T-helper 17 cell (primary cell): ENCODE measurements around the gene SLC7A9. TPM values are rescaled to one million over a fixed set of nuclear protein-coding genes. Genes with fewer than 3 reads are reported as not detected.
"Not testable (repeated sequence)": the region's sequence is repeated elsewhere in the genome, so short reads cannot be mapped to it uniquely, and the experiment has no call there.

Experiments
- ATAC-seq: fragments of 150-1000 bp; cut with Tn5 transposase; 2 replicates; pipeline ENCODE4 v1.10.0; 2021; ENCODE audit warnings: mild to moderate bottlenecking, moderate library complexity
- DNase-seq, 3 donors: peaks; one replicate each; pipeline versions ENCODE4 v3.0.0 to v3.0.0-alpha.2; 2020 to 2021
- H3K9me3 ChIP-seq: one replicate; pipeline ENCODE4 v1.7.0; 2013; ENCODE audit warnings: low read length, mild to moderate bottlenecking; ENCODE audit not compliant: control insufficient read depth, poor library complexity, severe bottlenecking
- H3K27ac Mint-ChIP-seq: one replicate; pipeline ENCODE4 v1.8.0; 2022; ENCODE audit warnings: mild to moderate bottlenecking, moderate library complexity, mixed read lengths
- H3K27me3 Mint-ChIP-seq: one replicate; pipeline ENCODE4 v1.8.0; 2022; ENCODE audit warnings: mixed read lengths
- H3K36me3 Mint-ChIP-seq: one replicate; pipeline ENCODE4 v1.8.0; 2022; ENCODE audit warnings: low read depth, mixed read lengths
- H3K4me1 Mint-ChIP-seq: one replicate; pipeline ENCODE4 v1.8.0; 2022; ENCODE audit warnings: mild to moderate bottlenecking, mixed read lengths
- H3K4me3 Mint-ChIP-seq: one replicate; pipeline ENCODE4 v1.8.0; 2022; ENCODE audit warnings: mild to moderate bottlenecking, moderate library complexity, mixed read lengths
- total RNA-seq, 4 donors: library from RNA in 2 of 4; stranded (reverse) in 2 of 4; gene quantifications; one replicate each; pipeline ENCODE4 v1.2.3 and lab custom pipeline; 2022 to 2026

Gene SLC7A9
- total RNA-seq, 2 donors from 2014 or later = 0.30 TPM; not detected in 1

DNA sequence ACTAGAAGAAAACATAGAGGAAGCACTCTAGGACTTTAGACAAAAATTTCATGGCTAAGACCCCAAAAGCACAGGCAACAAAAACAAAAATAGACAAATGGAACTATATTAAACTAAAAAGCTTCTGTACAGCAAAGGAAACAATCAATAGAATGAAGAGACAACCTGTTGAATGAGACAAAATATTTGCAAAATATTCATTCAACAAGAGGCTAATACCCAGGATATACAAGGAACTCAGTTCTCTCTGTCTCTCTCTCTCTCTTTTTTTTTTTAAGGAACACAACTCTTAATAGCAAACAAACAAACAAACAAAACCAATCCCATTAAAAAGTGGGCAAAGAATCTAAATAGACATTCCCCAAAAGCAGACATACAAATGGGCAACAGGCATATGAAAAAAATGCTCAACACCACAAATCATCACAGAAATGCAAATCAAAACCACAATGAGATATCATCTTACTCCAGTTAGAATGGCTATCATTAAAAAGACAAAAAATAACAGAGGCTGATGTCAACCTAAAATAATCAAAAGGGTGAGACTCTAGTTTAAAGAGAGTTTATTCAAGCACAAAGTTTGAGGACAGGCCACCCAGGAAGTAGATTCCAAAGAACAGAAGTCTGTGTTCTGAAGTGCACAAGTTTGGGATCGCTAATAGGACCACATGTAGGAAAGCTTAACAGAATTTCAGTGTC, 27.1 kb upstream of the SLC7A9 start:
- Mint-ChIP-seq H3K4me1 (no peaks in the 10 kb centered on the region), H3K27me3 (no peaks in the 10 kb centered on the region), H3K27ac (no peak overlapping the region), H3K36me3 (peaks cover 4% of the 10 kb centered on the region), H3K4me3 (no peak overlapping the region)
- DNase-seq (no peak), ATAC-seq (no peak)
- peaks cover 9% of the 10 kb centered on the region for H3K9me3 ChIP-seq

GRCh38 chr19:32895384-32895783, 25.8 kb upstream of the SLC7A9 start:
- DNase-seq (no peak), ATAC-seq (no peak)
- Mint-ChIP-seq H3K4me3 (no peak overlapping the region), H3K36me3 (peaks cover 4% of the 10 kb centered on the region), H3K27me3 (no peaks in the 10 kb centered on the region), H3K27ac (no peak overlapping the region), H3K4me1 (no peaks in the 10 kb centered on the region)
- peaks cover 9% of the 10 kb centered on the region for H3K9me3 ChIP-seq

DNA sequence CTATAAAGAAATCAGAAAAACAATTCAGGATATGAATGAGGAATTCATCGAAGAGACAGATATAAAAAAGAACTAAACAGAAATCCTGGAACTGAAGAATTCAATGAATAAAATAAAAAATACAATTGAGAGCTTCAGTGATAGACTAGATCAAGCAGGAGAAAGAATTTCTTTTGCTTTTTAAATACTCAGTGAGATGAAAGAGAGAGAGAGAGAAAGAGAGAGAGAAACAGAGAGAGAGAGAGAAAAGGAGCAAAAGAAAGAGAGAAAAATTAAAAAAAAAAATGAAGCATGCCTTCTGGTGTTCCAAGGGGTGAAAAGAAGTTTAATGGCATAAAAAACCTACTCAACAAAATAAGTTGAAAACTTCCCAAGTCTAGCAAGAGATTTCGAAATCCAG, 22.0 kb upstream of the SLC7A9 start:
- Mint-ChIP-seq H3K36me3 (peaks cover 4% of the 10 kb centered on the region), H3K27ac (no peak overlapping the region), H3K4me1 (no peaks in the 10 kb centered on the region), H3K4me3 (no peak overlapping the region), H3K27me3 (no peaks in the 10 kb centered on the region)
- ATAC-seq = no peak
- peaks cover 9% of the 10 kb centered on the region for H3K9me3 ChIP-seq
- DNase-seq = no peak

DNA sequence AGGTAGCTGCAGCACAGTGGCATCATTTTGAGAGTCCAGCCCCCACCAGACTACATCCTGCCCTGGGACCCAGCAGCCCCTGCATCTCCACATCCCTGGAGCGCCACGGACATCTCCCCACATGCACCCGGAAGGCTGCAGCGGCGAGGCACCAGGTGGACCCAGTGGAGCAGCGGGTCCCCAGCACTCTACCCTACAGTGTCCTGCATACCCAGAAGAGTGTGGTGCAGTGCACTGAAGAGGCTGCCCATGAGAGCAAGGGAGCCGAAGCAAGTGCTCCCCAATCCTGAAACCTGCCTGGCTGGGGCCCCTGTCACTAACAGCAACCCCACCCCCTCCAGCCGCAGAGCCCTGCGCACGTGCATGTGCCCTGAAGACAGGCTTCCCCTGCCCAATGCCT, 21.3 kb upstream of the SLC7A9 start:
- no peak for DNase-seq
- Mint-ChIP-seq H3K27me3 (no peaks in the 10 kb centered on the region), H3K4me3 (no peak overlapping the region), H3K4me1 (peaks cover under 1% of the 10 kb centered on the region), H3K36me3 (peaks cover 4% of the 10 kb centered on the region), H3K27ac (no peak overlapping the region)
- ATAC-seq = no peak
- H3K9me3 ChIP-seq = peaks cover 9% of the 10 kb centered on the region

- peaks cover 4% of the 10 kb centered on the region for H3K36me3 Mint-ChIP-seq
Measured at GRCh38 chr19:32890326-32890725, 20.8 kb upstream of the SLC7A9 start.

DNA sequence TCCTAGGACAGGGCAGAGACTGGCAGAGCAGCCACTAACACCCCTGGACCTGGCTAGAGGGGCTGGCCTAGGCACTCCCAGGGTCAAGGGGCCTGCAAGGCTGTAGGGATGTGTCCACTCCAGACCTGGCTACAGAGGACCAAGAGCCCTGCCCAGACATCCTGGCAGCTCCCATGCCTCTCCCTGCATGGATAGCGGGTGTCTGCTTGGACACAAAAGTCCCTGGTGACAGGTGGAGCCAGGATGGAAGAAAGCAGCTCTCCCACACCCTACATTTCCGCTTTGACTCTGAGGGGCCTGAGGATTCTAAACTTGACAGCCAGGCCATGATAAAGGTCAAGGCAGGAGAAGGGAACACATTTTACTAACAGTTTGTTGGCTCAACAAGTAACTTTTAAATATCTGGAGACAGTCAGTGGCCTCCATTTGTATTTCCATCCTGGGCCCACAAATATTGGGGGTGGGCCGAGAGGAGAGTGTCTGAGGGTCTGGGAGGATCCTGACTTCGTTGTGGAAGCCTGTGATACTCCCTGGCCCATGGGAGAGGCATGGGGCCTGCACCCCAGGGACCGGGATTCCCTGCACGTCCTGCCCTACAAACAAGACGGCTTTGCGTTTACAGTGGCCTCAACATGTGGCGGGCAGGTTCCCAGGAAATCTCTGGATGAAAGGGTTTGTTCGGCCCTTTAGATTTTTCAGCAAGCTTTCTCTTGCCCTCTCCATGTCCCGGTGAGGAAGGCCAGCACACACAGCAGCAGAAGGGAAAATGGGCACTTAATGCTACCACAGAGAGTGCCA, 19.8 kb upstream of the SLC7A9 start:
- Mint-ChIP-seq H3K36me3 (peaks cover 4% of the 10 kb centered on the region), H3K4me1 (peaks cover 2% of the 10 kb centered on the region), H3K4me3 (no peak overlapping the region), H3K27me3 (no peaks in the 10 kb centered on the region), H3K27ac (no peak overlapping the region)
- ATAC-seq (no peak), DNase-seq (no peak)
- H3K9me3 ChIP-seq = peaks cover 9% of the 10 kb centered on the region

More at GRCh38 chr19:32890326-32890725, 20.8 kb upstream of the SLC7A9 start:
- Mint-ChIP-seq H3K27me3 (no peaks in the 10 kb centered on the region), H3K4me1 (peaks cover 2% of the 10 kb centered on the region), H3K4me3 (no peak overlapping the region), H3K27ac (no peak overlapping the region)
- H3K9me3 ChIP-seq = peaks cover 9% of the 10 kb centered on the region
- ATAC-seq (no peak), DNase-seq (no peak)

- Mint-ChIP-seq H3K27me3 (no peaks in the 10 kb centered on the region), H3K36me3 (no peaks in the 10 kb centered on the region), H3K4me1 (peaks cover 2% of the 10 kb centered on the region), H3K4me3 (no peak overlapping the region), H3K27ac (no peak overlapping the region)
- DNase-seq = no peak
- H3K9me3 ChIP-seq = peaks cover 3% of the 10 kb centered on the region
- no peak for ATAC-seq
Measured at GRCh38 chr19:32887572-32888215, 18.1 kb upstream of the SLC7A9 start.

DNA sequence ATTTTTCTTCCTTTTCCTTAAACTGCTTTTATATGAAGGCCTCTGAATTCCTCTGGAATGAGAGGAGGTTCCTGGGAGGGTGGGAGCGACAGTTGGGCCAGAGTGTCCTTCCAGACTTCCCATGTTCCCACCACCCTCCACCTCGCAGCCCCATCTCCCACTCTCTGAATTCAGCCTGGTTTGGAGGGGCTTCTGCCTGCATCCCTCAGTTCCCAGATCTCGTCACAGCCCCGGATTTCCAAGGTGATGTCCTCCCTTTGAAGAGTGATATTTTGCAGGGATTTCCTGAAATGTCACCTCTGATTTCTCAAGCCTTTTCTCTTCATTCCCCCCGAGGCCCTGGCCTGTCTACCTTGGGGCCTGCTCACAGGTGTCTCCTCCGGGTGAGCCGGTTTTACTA, 16.7 kb upstream of the SLC7A9 start:
- no peak overlapping the region for H3K27ac Mint-ChIP-seq
- no peak for ATAC-seq

DNA sequence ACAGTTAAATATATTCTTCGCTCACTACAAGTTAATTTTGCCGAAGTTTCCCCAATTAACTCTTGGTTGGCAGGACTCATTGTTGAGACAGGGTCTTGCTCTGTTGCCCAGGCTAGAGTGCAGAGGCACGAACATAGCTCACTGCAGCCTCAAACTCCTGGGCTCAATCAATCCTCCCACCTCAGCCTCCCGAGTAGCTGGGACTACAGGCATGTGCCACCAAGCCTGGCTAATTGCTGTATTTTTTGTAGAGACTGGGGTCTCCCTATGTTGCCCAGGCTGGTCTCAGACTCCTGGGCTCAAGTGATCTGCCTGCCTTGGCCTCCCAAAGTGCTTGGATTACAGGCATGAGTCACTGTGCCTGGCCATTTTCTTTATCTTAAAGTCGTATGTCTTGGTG, 15.7 kb upstream of the SLC7A9 start:
- H3K4me3 Mint-ChIP-seq, H3K36me3 Mint-ChIP-seq, H3K9me3 ChIP-seq: not testable (repeated sequence)

More for the DNA sequence above, 16.7 kb upstream of the SLC7A9 start:
- Mint-ChIP-seq H3K4me1 (peaks cover 4% of the 10 kb centered on the region), H3K4me3 (no peak overlapping the region), H3K27me3 (no peaks in the 10 kb centered on the region), H3K36me3 (no peaks in the 10 kb centered on the region)
- no peak for DNase-seq
- H3K9me3 ChIP-seq = no peaks in the 10 kb centered on the region

GRCh38 chr19:32881766-32882165, 12.2 kb upstream of the SLC7A9 start:
- peaks cover 5% of the 10 kb centered on the region for H3K36me3 Mint-ChIP-seq
- no peak overlapping the region for H3K27ac Mint-ChIP-seq
- DNase-seq (no peak), ATAC-seq (no peak)
- H3K4me1 Mint-ChIP-seq = peaks cover 6% of the 10 kb centered on the region
- no peaks in the 10 kb centered on the region for H3K9me3 ChIP-seq
- no peaks in the 10 kb centered on the region for H3K27me3 Mint-ChIP-seq
- no peak overlapping the region for H3K4me3 Mint-ChIP-seq

More for the DNA sequence above, 15.7 kb upstream of the SLC7A9 start:
- H3K27ac Mint-ChIP-seq, ATAC-seq, H3K4me1 Mint-ChIP-seq, H3K27me3 Mint-ChIP-seq, DNase-seq: not testable (repeated sequence)

GRCh38 chr19:32880622-32881021, 11.1 kb upstream of the SLC7A9 start:
- peaks cover 9% of the 10 kb centered on the region for H3K4me1 Mint-ChIP-seq
- DNase-seq (no peak), ATAC-seq (no peak)
- no peak overlapping the region for H3K4me3 Mint-ChIP-seq
- H3K9me3 ChIP-seq = no peaks in the 10 kb centered on the region
- peaks cover 5% of the 10 kb centered on the region for H3K36me3 Mint-ChIP-seq
- H3K27me3 Mint-ChIP-seq = no peaks in the 10 kb centered on the region
- H3K27ac Mint-ChIP-seq = no peak overlapping the region

GRCh38 chr19:32879741-32880140, 10.2 kb upstream of the SLC7A9 start:
- peaks cover 5% of the 10 kb centered on the region for H3K36me3 Mint-ChIP-seq
- H3K27me3 Mint-ChIP-seq = no peaks in the 10 kb centered on the region
- H3K27ac Mint-ChIP-seq = no peak overlapping the region
- DNase-seq (no peak), ATAC-seq (no peak)
- no peaks in the 10 kb centered on the region for H3K9me3 ChIP-seq
- H3K4me3 Mint-ChIP-seq = no peak overlapping the region
- peaks cover 9% of the 10 kb centered on the region for H3K4me1 Mint-ChIP-seq

GRCh38 chr19:32878988-32879387, 9.4 kb upstream of the SLC7A9 start:
- no peak for DNase-seq
- H3K27ac Mint-ChIP-seq = no peak overlapping the region
- peaks cover 5% of the 10 kb centered on the region for H3K36me3 Mint-ChIP-seq
- H3K9me3 ChIP-seq = no peaks in the 10 kb centered on the region
- H3K4me3 Mint-ChIP-seq = no peak overlapping the region
- peaks cover 9% of the 10 kb centered on the region for H3K4me1 Mint-ChIP-seq
- ATAC-seq = no peak
- H3K27me3 Mint-ChIP-seq = no peaks in the 10 kb centered on the region
